ENCODE data around the gene IRS2. TPM values are rescaled to one million over a fixed set of nuclear protein-coding genes. Genes with fewer than 3 reads are reported as not detected.

IRS2 gene
- total RNA-seq, 1 donor from 2014 or later, result 14.9 TPM

- Histone ChIP-seq H3K9me3 (replicated peaks) (no peaks in the 10 kb centered on the region), H3K4me1 (no peaks in the 10 kb centered on the region), H3K27me3 (ENCODE audit: low read depth) (peaks cover 8% of the 10 kb centered on the region), H3K36me3 (no peaks in the 10 kb centered on the region), H3K4me3 (no peak overlapping the region), H3K27ac (replicated peaks) (no peak overlapping the region)
- intact Hi-C loops (cut with micrococcal nuclease), result no loop called here
- DNase-seq, result no peak
- no peak for TF ChIP-seq CTCF (IDR thresholded peaks at IDR 0.05; ENCODE audit: borderline replicate concordance)
Measured at GRCh38 chr13:109706015-109706715, 80.2 kb downstream of the IRS2 start.

- intact Hi-C loops (cut with micrococcal nuclease), result no loop called here
- no peak for TF ChIP-seq CTCF (IDR thresholded peaks at IDR 0.05; ENCODE audit: borderline replicate concordance)
Measured at GRCh38 chr13:109704771-109705635, 81.4 kb downstream of the IRS2 start.

GRCh38 chr13:109703250-109703649 is 83.1 kb downstream of the IRS2 start:
- Histone ChIP-seq H3K4me1 (peaks cover 13% of the 10 kb centered on the region), H3K36me3 (no peaks in the 10 kb centered on the region), H3K27me3 (ENCODE audit: low read depth) (peaks cover 8% of the 10 kb centered on the region), H3K4me3 (no peak overlapping the region), H3K9me3 (replicated peaks) (no peaks in the 10 kb centered on the region), H3K27ac (replicated peaks) (no peak overlapping the region)
- no peak for TF ChIP-seq CTCF (IDR thresholded peaks at IDR 0.05; ENCODE audit: borderline replicate concordance)
- DNase-seq, result no peak
- intact Hi-C loops (cut with micrococcal nuclease), result no loop called here

More at GRCh38 chr13:109704771-109705635, 81.4 kb downstream of the IRS2 start:
- Histone ChIP-seq H3K27ac (replicated peaks) (peak overlapping the region; percentile 4), H3K27me3 (ENCODE audit: low read depth) (peaks cover 8% of the 10 kb centered on the region), H3K4me3 (no peak overlapping the region), H3K36me3 (no peaks in the 10 kb centered on the region), H3K4me1 (peaks cover 4% of the 10 kb centered on the region), H3K9me3 (replicated peaks) (no peaks in the 10 kb centered on the region)
- peak; percentile 47 for DNase-seq

Measured in left ventricle myocardium inferior (tissue), 1 donor.